HG02642 (cell line): Measurements from ENCODE around the gene IP6K3.

Experiments
- ATAC-seq: cut with Tn5 transposase; IDR thresholded peaks from one replicate; pipeline ENCODE4 v1.9.1; 2021; ENCODE audit warnings: mild to moderate bottlenecking; ENCODE audit not compliant: unreplicated experiment, poor library complexity

IP6K3 gene

GRCh38 chr6:33746651-33747100 lies at the start of gene IP6K3:
Gene IP6K3, minus strand, starts transcription at chr6:33746905. Its CDS starts 11,429 bp downstream, at chr6:33735476.
- no peak for ATAC-seq

- ATAC-seq, result no peak
Measured at GRCh38 chr6:33794910-33795623, 48.4 kb upstream of the IP6K3 start.

GRCh38 chr6:33792981-33793380 lies 46.3 kb upstream of the IP6K3 start:
- no peak for ATAC-seq

- ATAC-seq, result no peak
Measured at GRCh38 chr6:33791620-33792019, 44.9 kb upstream of the IP6K3 start.

GRCh38 chr6:33790910-33791309 lies 44.2 kb upstream of the IP6K3 start:
- no peak for ATAC-seq

GRCh38 chr6:33790379-33790778 lies 43.7 kb upstream of the IP6K3 start:
- no peak for ATAC-seq

- ATAC-seq, result no peak
Measured at GRCh38 chr6:33789550-33789895, 42.8 kb upstream of the IP6K3 start.

GRCh38 chr6:33788694-33789549 lies 42.2 kb upstream of the IP6K3 start, which contains the start of gene LEMD2:
Gene LEMD2, minus strand, starts transcription at chr6:33789130. Its CDS starts 14 bp downstream, at chr6:33789116.
- ATAC-seq, result peak; percentile 80

- peak; percentile 52 for ATAC-seq
Measured at GRCh38 chr6:33787954-33788693, 41.4 kb upstream of the IP6K3 start.

GRCh38 chr6:33787346-33787953 lies 40.7 kb upstream of the IP6K3 start:
- ATAC-seq, result no peak

- no peak for ATAC-seq
Measured at GRCh38 chr6:33786736-33787135, 40.0 kb upstream of the IP6K3 start.

GRCh38 chr6:33785778-33786177 lies 39.1 kb upstream of the IP6K3 start:
- no peak for ATAC-seq

- no peak for ATAC-seq
Measured at GRCh38 chr6:33784787-33785186, 38.1 kb upstream of the IP6K3 start.

- ATAC-seq, result no peak
Measured at GRCh38 chr6:33783781-33784520, 37.2 kb upstream of the IP6K3 start.

GRCh38 chr6:33782561-33782960 lies 35.9 kb upstream of the IP6K3 start:
- ATAC-seq, result no peak

GRCh38 chr6:33781131-33781975 lies 34.6 kb upstream of the IP6K3 start:
- no peak for ATAC-seq

GRCh38 chr6:33779895-33780294 lies 33.2 kb upstream of the IP6K3 start:
- ATAC-seq, result no peak

- ATAC-seq, result no peak
Measured at GRCh38 chr6:33779290-33779689, 32.6 kb upstream of the IP6K3 start.
